ENCODE data around the gene DPH2. TPM values are rescaled to one million over a fixed set of nuclear protein-coding genes. Genes with fewer than 3 reads are reported as not detected.
A peak's percentile ranks its signal among the peaks of the same experiment; 100 is the strongest.

DPH2 gene
- total RNA-seq, 1 donor from 2014 or later = 30.2 TPM

DNA sequence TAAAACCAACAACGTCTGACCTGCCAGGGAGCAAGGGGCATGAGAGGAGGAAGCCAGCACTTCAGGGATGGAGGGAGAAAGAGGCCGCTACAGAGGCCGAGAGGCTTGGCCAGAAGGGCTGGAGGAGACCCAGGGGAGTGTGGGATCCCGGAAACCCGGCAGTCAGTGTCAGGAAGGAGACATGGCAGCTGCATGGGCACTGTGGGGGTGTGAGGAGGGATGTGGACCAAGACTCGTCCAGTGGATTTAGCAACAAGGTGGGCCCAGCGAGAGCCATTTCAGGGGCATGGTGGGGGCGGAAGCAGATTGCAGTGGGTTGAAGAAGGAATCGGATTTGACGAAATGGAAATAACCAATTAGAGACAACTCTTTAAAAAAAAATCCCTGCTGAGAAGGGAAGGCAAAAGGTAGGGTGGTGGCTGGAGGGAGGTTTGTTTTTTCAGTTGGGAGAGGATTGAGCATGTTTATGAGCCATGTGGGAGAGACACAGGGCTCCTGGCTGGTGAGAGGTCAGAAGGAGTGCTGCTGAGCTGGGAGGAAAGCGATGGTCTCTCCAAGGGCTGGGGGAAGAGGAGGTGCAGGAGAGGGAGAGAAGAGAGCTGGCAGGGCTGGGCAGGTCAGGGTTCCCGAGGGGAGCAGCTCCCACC, 13.6 kb downstream of the DPH2 start:
- H3K4me1 Mint-ChIP-seq (ENCODE audit: unreplicated experiment) = peaks cover 29% of the 10 kb centered on the region
- H3K27ac Mint-ChIP-seq = peak overlapping the region; percentile 23
- peak; percentile 65 for DNase-seq (ENCODE audit: extremely low spot score, unreplicated experiment)
- no peaks in the 10 kb centered on the region for H3K9me3 Mint-ChIP-seq
- H3K36me3 Mint-ChIP-seq = peaks cover 23% of the 10 kb centered on the region
- TF ChIP-seq, protein P1, sequence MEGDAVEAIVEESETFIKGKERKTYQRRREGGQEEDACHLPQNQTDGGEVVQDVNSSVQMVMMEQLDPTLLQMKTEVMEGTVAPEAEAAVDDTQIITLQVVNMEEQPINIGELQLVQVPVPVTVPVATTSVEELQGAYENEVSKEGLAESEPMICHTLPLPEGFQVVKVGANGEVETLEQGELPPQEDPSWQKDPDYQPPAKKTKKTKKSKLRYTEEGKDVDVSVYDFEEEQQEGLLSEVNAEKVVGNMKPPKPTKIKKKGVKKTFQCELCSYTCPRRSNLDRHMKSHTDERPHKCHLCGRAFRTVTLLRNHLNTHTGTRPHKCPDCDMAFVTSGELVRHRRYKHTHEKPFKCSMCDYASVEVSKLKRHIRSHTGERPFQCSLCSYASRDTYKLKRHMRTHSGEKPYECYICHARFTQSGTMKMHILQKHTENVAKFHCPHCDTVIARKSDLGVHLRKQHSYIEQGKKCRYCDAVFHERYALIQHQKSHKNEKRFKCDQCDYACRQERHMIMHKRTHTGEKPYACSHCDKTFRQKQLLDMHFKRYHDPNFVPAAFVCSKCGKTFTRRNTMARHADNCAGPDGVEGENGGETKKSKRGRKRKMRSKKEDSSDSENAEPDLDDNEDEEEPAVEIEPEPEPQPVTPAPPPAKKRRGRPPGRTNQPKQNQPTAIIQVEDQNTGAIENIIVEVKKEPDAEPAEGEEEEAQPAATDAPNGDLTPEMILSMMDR (conservative IDR thresholded peaks at IDR 0.05) = no peak
- no peak overlapping the region for H3K4me3 Mint-ChIP-seq
- no peaks in the 10 kb centered on the region for H3K27me3 Mint-ChIP-seq

- DNase-seq (ENCODE audit: extremely low spot score, unreplicated experiment) = no peak
- no peaks in the 10 kb centered on the region for H3K9me3 Mint-ChIP-seq
- no peak overlapping the region for H3K4me3 Mint-ChIP-seq
- no peaks in the 10 kb centered on the region for H3K27me3 Mint-ChIP-seq
- TF ChIP-seq, protein P1 (conservative IDR thresholded peaks at IDR 0.05) = no peak
- peaks cover 19% of the 10 kb centered on the region for H3K36me3 Mint-ChIP-seq
- H3K4me1 Mint-ChIP-seq (ENCODE audit: unreplicated experiment) = peaks cover 25% of the 10 kb centered on the region
- no peak overlapping the region for H3K27ac Mint-ChIP-seq
Measured at GRCh38 chr1:43984855-43985254, 15.0 kb downstream of the DPH2 start.

DNA sequence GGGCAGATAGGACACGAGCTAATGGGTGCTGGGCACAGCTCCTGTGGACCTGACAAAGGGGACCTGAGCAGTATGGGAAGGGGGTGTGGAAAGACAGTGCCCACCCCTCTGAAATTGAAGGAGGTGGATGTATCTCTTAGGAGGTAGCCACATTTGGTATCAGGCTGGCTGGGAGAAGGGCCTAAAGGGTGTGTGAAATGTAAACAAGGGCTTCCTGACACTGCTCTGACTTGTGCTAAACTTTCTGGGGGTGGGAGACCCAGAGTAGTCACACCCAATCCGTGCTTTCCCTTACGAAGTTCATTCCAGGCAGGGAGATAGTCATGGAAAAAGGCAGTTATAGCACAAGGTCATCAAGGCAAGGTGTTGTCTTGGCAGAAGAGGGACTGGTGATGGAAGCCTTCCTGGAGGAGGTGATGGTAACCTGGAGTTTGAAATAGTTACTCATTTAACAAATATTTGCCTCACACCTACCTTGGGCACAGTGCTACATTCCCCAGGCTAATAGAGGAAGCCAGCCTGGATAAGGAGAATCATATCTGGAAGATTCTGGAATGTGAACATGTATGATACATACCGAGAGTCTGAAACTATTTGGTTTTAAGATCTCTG, 16.3 kb downstream of the DPH2 start:
- Mint-ChIP-seq H3K4me1 (ENCODE audit: unreplicated experiment) (peaks cover 15% of the 10 kb centered on the region), H3K4me3 (peak overlapping the region; percentile 34), H3K27ac (peak overlapping the region; percentile 40), H3K27me3 (no peaks in the 10 kb centered on the region), H3K36me3 (peaks cover 14% of the 10 kb centered on the region), H3K9me3 (no peaks in the 10 kb centered on the region)
- no peak for DNase-seq (ENCODE audit: extremely low spot score, unreplicated experiment)
- TF ChIP-seq, protein P1 (conservative IDR thresholded peaks at IDR 0.05) = no peak

DNA sequence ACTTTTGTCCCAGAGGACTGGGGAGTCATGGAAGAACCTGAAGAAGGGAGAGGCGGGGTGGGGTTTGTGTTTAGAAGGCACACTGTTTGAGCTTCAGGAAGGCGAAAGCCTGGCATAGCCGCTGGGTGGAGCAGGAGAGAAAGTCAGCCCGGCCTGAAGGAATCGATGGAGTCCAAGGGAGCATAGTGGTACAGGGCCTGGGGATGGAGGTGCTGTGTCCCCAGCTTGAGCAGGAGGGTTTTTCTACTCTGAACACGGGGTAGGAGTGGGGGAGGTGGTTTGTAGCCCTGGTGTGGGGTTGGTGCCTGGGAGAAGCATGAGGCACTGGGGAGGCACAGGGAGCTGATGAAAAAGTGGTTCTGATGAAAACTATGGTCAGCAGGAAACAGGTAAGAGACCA, 16.9 kb downstream of the DPH2 start:
- Mint-ChIP-seq H3K9me3 (no peaks in the 10 kb centered on the region), H3K4me3 (no peak overlapping the region), H3K27ac (peak overlapping the region; percentile 40), H3K4me1 (ENCODE audit: unreplicated experiment) (peaks cover 15% of the 10 kb centered on the region), H3K36me3 (peaks cover 14% of the 10 kb centered on the region), H3K27me3 (no peaks in the 10 kb centered on the region)
- DNase-seq (ENCODE audit: extremely low spot score, unreplicated experiment) = no peak
- TF ChIP-seq, protein P1 (conservative IDR thresholded peaks at IDR 0.05) = no peak

- DNase-seq (ENCODE audit: extremely low spot score, unreplicated experiment) = no peak
Measured at GRCh38 chr1:43987159-43987902, 17.5 kb downstream of the DPH2 start.

More at GRCh38 chr1:43987159-43987902, 17.5 kb downstream of the DPH2 start:
- H3K4me1 Mint-ChIP-seq (ENCODE audit: unreplicated experiment) = peaks cover 15% of the 10 kb centered on the region
- TF ChIP-seq, protein P1 (conservative IDR thresholded peaks at IDR 0.05) = no peak
- no peaks in the 10 kb centered on the region for H3K9me3 Mint-ChIP-seq
- peak overlapping the region; percentile 15 for H3K27ac Mint-ChIP-seq
- H3K27me3 Mint-ChIP-seq = no peaks in the 10 kb centered on the region
- peaks cover 14% of the 10 kb centered on the region for H3K36me3 Mint-ChIP-seq
- H3K4me3 Mint-ChIP-seq = no peak overlapping the region
